ACHN (cell line): Measurements from ENCODE around the gene KDM7A.

Experiments
- DNase-seq: peaks from one replicate; pipeline ENCODE4 v3.0.0-alpha.2; 2015
- in situ Hi-C: cut with HindIII; loops from 2 replicates; pipeline ENCODE4 v1.10.0; 2017; ENCODE audit warnings: low sequenced_read_pairs, low pct_ligation_motif_present, low pct_unique_long_range_greater_than_20kb

The KDM7A gene

DNA sequence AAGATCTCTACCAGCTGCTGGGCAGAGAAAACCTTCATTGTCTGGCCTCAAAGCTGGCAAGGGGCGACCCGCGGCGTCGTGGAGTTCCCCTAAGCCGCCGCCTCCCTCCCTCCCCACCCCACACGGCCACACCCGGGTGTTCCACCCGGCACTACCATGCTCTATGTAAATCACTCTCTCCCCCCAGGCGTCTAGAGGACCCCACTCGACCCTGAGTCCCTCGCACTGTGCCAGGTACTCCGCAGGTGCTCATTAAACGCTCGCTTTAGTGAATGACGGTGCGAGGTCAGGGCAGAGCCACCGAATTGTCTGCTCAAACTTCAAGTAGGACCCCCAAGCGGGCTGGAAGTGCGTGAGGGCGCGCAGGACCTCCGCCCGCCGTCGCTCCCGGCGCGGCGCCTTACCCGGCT lies 114.7 kb downstream of the KDM7A start:
- in situ Hi-C loops = no loop called here

GRCh38 chr7:140061607-140061930 lies 115.2 kb downstream of the KDM7A start:
- in situ Hi-C loops = no loop called here
- no peak for DNase-seq

More for the DNA sequence above, 114.7 kb downstream of the KDM7A start:
- DNase-seq = peak; percentile 37

DNA sequence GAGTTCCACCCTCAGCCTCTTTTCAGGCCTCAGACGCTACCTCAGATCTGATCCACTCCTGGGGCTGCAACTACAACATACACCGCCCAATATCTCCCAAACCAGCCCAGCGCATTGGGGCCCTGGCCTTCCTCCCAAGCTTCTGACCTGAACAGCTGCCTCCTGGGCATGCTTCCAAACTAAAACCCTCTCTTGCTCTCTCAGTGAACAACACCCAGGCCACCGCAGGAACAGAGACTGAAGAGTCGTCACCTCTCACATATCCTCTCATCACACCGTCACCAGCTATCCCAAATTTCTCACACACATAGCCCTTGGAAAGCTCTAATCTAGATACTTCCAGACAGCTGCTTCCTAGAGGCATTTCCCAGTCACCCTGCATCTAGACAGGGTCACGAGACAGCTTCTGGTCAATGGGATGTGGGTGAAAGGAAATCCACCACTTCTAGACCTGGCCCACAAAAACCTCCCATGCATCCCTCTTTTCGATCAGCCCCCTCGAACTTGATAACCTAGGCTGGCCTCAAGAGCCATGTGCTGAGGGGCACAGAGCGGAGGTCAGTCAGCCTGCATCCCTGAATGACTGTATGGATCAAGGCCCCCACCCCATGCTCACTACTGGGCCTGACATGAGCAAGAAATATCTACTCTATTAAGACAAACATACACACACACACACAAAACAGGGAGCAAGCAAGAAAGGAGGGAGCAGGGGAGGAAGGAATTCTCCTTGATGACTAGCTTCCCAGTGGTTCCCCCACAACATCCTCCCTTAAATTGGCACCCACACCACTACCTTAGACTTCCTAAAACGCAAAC lies 115.8 kb downstream of the KDM7A start:
- DNase-seq = peak; percentile 14

DNA sequence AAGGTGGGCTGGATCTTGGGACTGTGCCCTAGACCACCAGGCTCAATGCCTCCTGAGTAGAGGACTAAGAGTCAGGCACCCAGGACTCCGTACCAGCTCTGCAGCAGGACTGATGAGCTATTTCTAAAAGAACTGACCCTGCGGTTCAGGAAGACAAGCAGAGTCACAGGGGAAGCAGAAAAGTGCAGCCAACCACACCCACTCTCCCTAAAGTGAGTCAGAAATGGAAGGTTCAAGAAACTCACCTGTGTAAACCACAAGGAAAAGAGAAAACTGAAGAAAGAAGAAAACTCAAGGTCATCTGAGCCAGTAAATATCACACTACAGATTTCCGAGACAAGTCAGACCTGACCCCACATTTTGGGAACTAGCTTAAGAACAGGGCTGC lies 116.5 kb downstream of the KDM7A start:
- in situ Hi-C loops = no loop called here

More for the DNA sequence above, 115.8 kb downstream of the KDM7A start:
- in situ Hi-C loops = no loop called here

GRCh38 chr7:140059273-140060242 lies 117.2 kb downstream of the KDM7A start:
- in situ Hi-C loops = no loop called here

More for the DNA sequence above, 116.5 kb downstream of the KDM7A start:
- DNase-seq = peak; percentile 9

DNA sequence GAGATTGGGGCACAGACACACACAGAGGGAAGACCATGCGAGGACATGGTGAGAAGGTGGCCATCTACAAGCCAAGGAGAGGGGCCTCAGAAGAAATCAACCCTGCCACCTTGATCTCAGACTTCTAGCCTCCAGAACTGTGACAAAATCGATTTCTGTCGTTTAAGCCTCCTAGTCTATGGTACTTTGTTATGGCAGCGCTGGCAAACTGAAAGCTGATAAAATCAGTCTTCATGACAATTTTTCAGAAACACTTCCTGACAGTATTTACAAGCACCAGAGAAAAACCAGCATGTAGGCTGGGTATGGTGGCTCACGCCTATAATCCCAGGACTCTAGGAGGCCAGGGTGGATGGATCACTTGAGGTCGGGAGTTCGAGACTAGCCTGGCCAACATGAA lies 118.3 kb downstream of the KDM7A start:
- in situ Hi-C loops = no loop called here
- DNase-seq = no peak

More at GRCh38 chr7:140059273-140060242, 117.2 kb downstream of the KDM7A start:
- peak; percentile 97 for DNase-seq

DNA sequence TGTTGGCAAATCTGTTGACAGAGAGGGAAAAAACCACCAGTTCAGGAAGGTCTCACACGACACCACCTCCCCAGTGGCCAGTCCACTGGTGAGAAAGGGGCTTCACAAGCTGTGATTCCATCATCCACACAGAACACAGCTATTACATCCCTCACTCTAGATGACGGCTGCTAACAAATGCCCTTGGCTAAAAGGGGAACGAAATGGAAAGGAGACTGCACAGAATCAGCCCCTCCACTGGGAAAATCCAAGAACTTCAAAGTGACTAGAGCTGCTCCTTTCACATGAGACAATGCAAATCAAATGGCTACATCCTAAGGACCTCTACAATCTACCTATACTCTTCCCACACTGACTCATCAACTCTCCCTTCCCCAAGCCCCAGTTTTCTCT lies 119.6 kb downstream of the KDM7A start:
- no peak for DNase-seq
- in situ Hi-C loops = no loop called here

GRCh38 chr7:140056431-140057142 lies 120.2 kb downstream of the KDM7A start:
- no peak for DNase-seq
- in situ Hi-C loops = no loop called here

DNA sequence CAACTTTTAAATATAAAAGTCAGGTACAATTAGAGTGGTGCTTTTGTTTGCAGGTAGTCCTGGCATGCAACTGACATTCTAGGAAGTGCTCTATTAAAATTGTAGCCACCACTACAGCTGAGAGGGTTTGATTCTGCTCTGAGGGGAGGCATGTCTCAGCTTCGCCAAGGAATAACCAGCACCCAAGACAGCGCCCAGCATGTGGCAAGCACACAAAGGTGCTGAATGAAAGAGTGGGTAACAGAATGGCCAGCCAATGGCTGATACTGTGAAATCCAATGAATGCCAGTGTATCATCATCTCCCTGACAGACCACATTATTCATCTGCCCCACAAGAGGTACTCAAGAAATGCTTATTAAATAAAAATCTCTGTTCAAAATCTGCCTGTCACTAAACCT lies 121.0 kb downstream of the KDM7A start:
- no peak for DNase-seq
- in situ Hi-C loops = no loop called here

DNA sequence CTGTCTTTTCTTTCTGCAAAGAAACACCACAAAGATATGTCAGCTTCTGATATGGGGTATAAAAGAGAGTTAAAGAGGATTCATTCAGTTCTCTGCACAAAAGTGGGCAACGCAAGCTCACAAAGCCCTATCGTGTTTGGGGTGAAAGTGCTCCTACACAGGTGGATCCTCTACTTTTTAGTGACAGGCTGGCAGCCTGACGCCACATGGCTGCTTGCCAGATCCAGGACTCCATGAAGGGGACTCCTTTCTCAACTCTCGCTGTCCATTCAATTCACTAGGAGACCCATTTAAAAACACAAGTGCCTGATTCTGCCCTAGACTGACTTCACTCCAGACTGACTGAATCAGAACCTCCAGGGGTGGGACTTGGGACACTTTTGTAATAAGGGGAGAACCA lies 122.0 kb downstream of the KDM7A start:
- in situ Hi-C loops = no loop called here
- no peak for DNase-seq

GRCh38 chr7:140053812-140054539 lies 122.8 kb downstream of the KDM7A start:
- DNase-seq = no peak
- in situ Hi-C loops = no loop called here

- DNase-seq = no peak
- in situ Hi-C loops = no loop called here
These were observed 125.0 kb downstream of the KDM7A start for GRCh38 chr7:140051820-140052219.

DNA sequence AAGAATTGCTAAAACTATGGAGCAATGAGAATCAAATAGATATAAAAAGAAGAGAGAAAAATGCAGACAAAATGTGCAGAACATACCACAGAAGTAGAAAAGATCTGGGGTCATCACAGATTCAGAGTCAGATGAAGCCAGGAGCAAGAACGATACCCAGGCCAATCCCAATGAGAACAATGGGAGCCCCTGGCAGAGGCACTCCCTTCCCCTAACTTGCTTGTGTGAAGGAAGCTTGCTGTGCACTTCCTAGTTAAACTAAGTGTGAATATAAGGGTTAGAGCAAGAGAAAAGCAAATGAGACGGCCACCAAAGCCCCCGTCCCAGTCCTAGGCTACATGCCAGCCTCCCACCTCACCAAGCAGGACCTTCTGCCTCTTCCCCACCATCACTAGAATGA lies 126.7 kb downstream of the KDM7A start:
- in situ Hi-C loops = no loop called here
- no peak for DNase-seq

DNA sequence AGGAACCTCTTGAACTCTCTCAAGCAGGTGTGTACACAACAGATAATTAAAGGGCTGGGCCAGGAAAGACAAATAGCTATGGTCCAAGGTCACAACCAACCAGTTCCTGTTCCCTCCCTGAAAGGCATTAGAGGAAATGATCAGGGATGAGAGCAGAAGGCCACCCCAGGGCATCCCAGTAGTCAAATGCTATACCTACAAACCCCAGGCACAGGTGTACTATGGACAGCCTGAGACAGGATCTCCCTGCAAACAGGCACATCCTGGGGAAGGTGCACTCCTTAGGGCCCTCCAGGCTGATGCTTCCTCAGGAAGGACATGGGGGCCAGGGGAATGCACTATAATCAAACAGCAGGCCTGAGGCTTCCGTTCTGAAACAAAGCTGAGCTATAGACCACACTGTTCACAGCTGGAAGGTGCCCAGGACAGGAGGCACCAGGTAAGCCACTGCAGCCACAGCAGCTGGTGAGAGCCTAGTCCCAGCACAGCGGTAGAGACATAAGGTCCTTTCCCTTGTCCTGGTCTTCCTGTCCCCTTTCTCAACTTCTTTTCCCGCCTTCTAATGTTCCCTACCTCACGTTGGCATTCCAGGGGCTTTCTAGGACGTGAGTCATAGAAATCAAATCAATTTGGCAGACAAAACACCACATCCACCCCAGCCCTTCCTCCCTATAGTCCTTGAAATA lies 127.3 kb downstream of the KDM7A start:
- no peak for DNase-seq
- in situ Hi-C loops = no loop called here

- in situ Hi-C loops = no loop called here
- DNase-seq = no peak
These were observed 127.8 kb downstream of the KDM7A start for GRCh38 chr7:140048989-140049338.

- in situ Hi-C loops = no loop called here
- no peak for DNase-seq
These were observed 128.6 kb downstream of the KDM7A start for GRCh38 chr7:140048138-140048537.

DNA sequence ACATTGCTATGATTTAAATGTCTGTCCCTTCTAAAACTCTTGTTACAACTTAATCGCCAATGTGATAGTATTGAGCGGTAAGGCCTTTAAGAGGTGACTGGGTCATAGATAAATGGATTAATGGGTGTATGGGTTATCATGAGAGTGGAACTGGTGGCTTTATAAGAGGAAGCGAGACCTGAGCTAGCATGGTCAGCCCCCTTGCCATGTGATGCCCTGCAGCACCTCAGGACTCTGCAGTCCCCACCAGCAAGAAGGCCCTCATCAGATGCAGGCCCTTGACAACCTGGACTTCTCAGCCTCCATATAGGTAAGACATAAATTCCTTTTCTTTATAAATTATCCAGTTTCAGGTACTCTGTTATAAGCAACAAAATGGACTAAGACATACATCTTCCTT lies 129.6 kb downstream of the KDM7A start:
- in situ Hi-C loops = no loop called here
- DNase-seq = no peak

DNA sequence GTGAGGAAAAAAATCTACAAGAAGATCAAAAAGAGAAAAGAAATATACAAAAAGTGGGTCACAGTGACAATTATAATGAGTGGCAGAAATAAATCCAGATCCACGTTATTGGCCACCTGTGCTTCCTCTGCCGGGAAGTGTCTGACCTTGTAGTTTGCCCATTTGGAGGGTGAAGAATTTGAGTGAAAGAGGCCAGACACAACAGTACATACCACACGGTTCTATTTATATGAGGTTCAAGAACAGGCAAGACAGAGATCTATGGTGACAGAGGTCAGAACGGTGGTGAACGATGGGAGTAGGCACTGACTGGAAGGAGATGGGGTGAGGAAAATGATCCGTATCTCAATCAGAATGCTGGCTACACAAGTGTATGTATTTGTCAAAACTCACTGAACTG lies 131.1 kb downstream of the KDM7A start:
- no peak for DNase-seq
- in situ Hi-C loops = no loop called here
